ENCODE measurements around the gene IL1RN.

- TF ChIP-seq CTCF (conservative IDR thresholded peaks at IDR 0.05; ENCODE audit: low read depth, low read length) = no peak
- no peak for TF ChIP-seq POLR2A (IDR thresholded peaks at IDR 0.05; ENCODE audit: low read depth, low read length)
- TF ChIP-seq BHLHE40 (IDR thresholded peaks at IDR 0.05; ENCODE audit: low read depth, low read length) = no peak
- no peak for TF ChIP-seq MAFK (IDR thresholded peaks at IDR 0.05; ENCODE audit: low read depth, low read length)
Observed at GRCh38 chr2:113167115-113167932, 39.9 kb downstream of the IL1RN start.

Measured in IMR-90 (cell line).